OCI-LY3 (cell line): Measurements from ENCODE around the gene DOP1A.

ENCODE experiments used
- CTCF ChIP-seq: fragments of 200-600, 300-600 bp; sonication (generic); IDR thresholded peaks from 2 replicates; pipeline ENCODE4 v1.5.1; 2014; ENCODE audit warnings: antibody characterized with exemption, low read length, low read depth
- EZH2phosphoT487 ChIP-seq: fragments of 200-600 bp; shearing (Covaris generic); IDR thresholded peaks from 2 replicates; pipeline ENCODE4 v1.6.1; 2018; ENCODE audit warnings: antibody characterized with exemption, mixed run types, low read depth

- no peak for TF ChIP-seq CTCF
- TF ChIP-seq EZH2phosphoT487 = no peak
These were observed 88.3 kb downstream of the DOP1A start for GRCh38 chr6:83155794-83156193.
